Chondrocyte (in vitro differentiated cells): ENCODE measurements around the gene PPP1R14D. TPM values are rescaled to one million over a fixed set of nuclear protein-coding genes. Genes with fewer than 3 reads are reported as not detected.

Experiments
- DNase-seq: peaks from one replicate; pipeline ENCODE4 v3.0.0; 2021; ENCODE audit warnings: mixed read lengths, low spot score
- H3K27ac Mint-ChIP-seq: one replicate; pipeline ENCODE4 v1.8.0; 2021; ENCODE audit warnings: mild to moderate bottlenecking, moderate library complexity, mixed read lengths; ENCODE audit not compliant: unreplicated experiment
- H3K27me3 Mint-ChIP-seq: 2 replicates; pipeline ENCODE4 v1.8.0; 2021; ENCODE audit warnings: low read depth, mixed read lengths
- H3K36me3 Mint-ChIP-seq: 2 replicates; pipeline ENCODE4 v1.8.0; 2021; ENCODE audit warnings: low read depth, mixed read lengths
- H3K4me1 Mint-ChIP-seq: 2 replicates; pipeline ENCODE4 v1.8.0; 2021; ENCODE audit warnings: low read depth, mild to moderate bottlenecking, mixed read lengths
- H3K4me3 Mint-ChIP-seq: one replicate; pipeline ENCODE4 v1.8.0; 2021; ENCODE audit warnings: mild to moderate bottlenecking, moderate library complexity, mixed read lengths; ENCODE audit not compliant: unreplicated experiment
- H3K9me3 Mint-ChIP-seq: 2 replicates; pipeline ENCODE4 v1.8.0; 2021; ENCODE audit warnings: low read depth, mixed read lengths
- CTCF ChIP-seq: fragments of 200-600 bp; sonication (generic); IDR thresholded peaks from 2 replicates; pipeline ENCODE4 v1.5.0; 2021; ENCODE audit warnings: antibody characterized with exemption, mild to moderate bottlenecking, moderate library complexity
- total RNA-seq: library from RNA; stranded (reverse); gene quantifications from 3 replicates; pipeline ENCODE4 v1.2.1, GENCODE V29; 2021

PPP1R14D gene
- total RNA-seq, 1 donor from 2014 or later, result not detected

- H3K36me3 Mint-ChIP-seq, result peaks cover 9% of the 10 kb centered on the region
- no peaks in the 10 kb centered on the region for H3K27me3 Mint-ChIP-seq
- TF ChIP-seq CTCF, result no peak
- H3K4me1 Mint-ChIP-seq, result peaks cover 15% of the 10 kb centered on the region
- no peak for DNase-seq
- H3K4me3 Mint-ChIP-seq, result no peak overlapping the region
- H3K9me3 Mint-ChIP-seq, result no peaks in the 10 kb centered on the region
- no peak overlapping the region for H3K27ac Mint-ChIP-seq
These were observed 32.0 kb downstream of the PPP1R14D start for GRCh38 chr15:40796512-40796911.

GRCh38 chr15:40796041-40796440, 32.5 kb downstream of the PPP1R14D start:
- DNase-seq, result no peak
- TF ChIP-seq CTCF, result no peak
- Mint-ChIP-seq H3K36me3 (peaks cover 7% of the 10 kb centered on the region), H3K27ac (no peak overlapping the region), H3K27me3 (no peaks in the 10 kb centered on the region), H3K9me3 (no peaks in the 10 kb centered on the region), H3K4me3 (no peak overlapping the region), H3K4me1 (peaks cover 15% of the 10 kb centered on the region)

- DNase-seq, result no peak
- no peaks in the 10 kb centered on the region for H3K27me3 Mint-ChIP-seq
These were observed 35.1 kb downstream of the PPP1R14D start for GRCh38 chr15:40793216-40793989.

GRCh38 chr15:40792394-40792793, 36.1 kb downstream of the PPP1R14D start:
- no peak for DNase-seq
- Mint-ChIP-seq H3K9me3 (no peaks in the 10 kb centered on the region), H3K27ac (no peak overlapping the region), H3K36me3 (peaks cover 2% of the 10 kb centered on the region), H3K4me1 (peaks cover 23% of the 10 kb centered on the region), H3K4me3 (no peak overlapping the region), H3K27me3 (no peaks in the 10 kb centered on the region)
- no peak for TF ChIP-seq CTCF

More at GRCh38 chr15:40793216-40793989, 35.1 kb downstream of the PPP1R14D start:
- Mint-ChIP-seq H3K36me3 (peaks cover 3% of the 10 kb centered on the region), H3K4me1 (peaks cover 19% of the 10 kb centered on the region), H3K4me3 (no peak overlapping the region), H3K27ac (peak overlapping the region; percentile 65), H3K9me3 (no peaks in the 10 kb centered on the region)
- no peak for TF ChIP-seq CTCF

GRCh38 chr15:40790718-40791117, 37.8 kb downstream of the PPP1R14D start:
- H3K36me3 Mint-ChIP-seq, result peaks cover 2% of the 10 kb centered on the region
- no peak for DNase-seq
- H3K27me3 Mint-ChIP-seq, result no peaks in the 10 kb centered on the region
- H3K9me3 Mint-ChIP-seq, result no peaks in the 10 kb centered on the region
- H3K27ac Mint-ChIP-seq, result no peak overlapping the region
- no peak for TF ChIP-seq CTCF
- H3K4me3 Mint-ChIP-seq, result no peak overlapping the region
- peaks cover 32% of the 10 kb centered on the region for H3K4me1 Mint-ChIP-seq
